AG10803 (cell line): Measurements from ENCODE around the gene PXN.

ENCODE experiments used
- DNase-seq: peaks from one replicate; pipeline ENCODE4 v3.0.0; 2010; ENCODE audit warnings: low read depth
- H3K4me3 ChIP-seq: 2 replicates; pipeline ENCODE4 v1.5.1; 2011; ENCODE audit warnings: mild to moderate bottlenecking, low read length, control low read depth
- CTCF ChIP-seq: conservative IDR thresholded peaks from 2 replicates; pipeline ENCODE4 v1.5.1; 2011; ENCODE audit warnings: mild to moderate bottlenecking, low read length, control low read depth, inconsistent platforms

Gene PXN

GRCh38 chr12:120242971-120243699, 22.4 kb downstream of the PXN start:
- H3K4me3 ChIP-seq = no peak overlapping the region
- no peak for DNase-seq
- TF ChIP-seq CTCF = no peak

GRCh38 chr12:120242275-120242799, 23.2 kb downstream of the PXN start:
- H3K4me3 ChIP-seq = no peak overlapping the region
- no peak for TF ChIP-seq CTCF
- no peak for DNase-seq

- no peak overlapping the region for H3K4me3 ChIP-seq
- no peak for TF ChIP-seq CTCF
- DNase-seq = no peak
Measured at GRCh38 chr12:120241561-120242274, 23.8 kb downstream of the PXN start.

GRCh38 chr12:120240495-120240833, 25.1 kb downstream of the PXN start:
- no peak for TF ChIP-seq CTCF
- no peak overlapping the region for H3K4me3 ChIP-seq
- no peak for DNase-seq

GRCh38 chr12:120239776-120240494, 25.6 kb downstream of the PXN start:
- TF ChIP-seq CTCF = no peak
- no peak for DNase-seq

GRCh38 chr12:120238839-120239445, 26.6 kb downstream of the PXN start:
- no peak for TF ChIP-seq CTCF
- no peak overlapping the region for H3K4me3 ChIP-seq
- DNase-seq = no peak

More at GRCh38 chr12:120239776-120240494, 25.6 kb downstream of the PXN start:
- no peak overlapping the region for H3K4me3 ChIP-seq
